GM12878 (cell line): ENCODE measurements around the gene KCNK4. TPM values are rescaled to one million over a fixed set of nuclear protein-coding genes. Genes with fewer than 3 reads are reported as not detected.

Experiments used
- ATAC-seq: fragments of 200-7000 bp; cut with Tn5 transposase; 3 replicates; pipeline ENCODE4 v1.9.1; 2020; ENCODE audit warnings: mild to moderate bottlenecking, moderate library complexity
- BruUV-seq: library from RNA; stranded (reverse); fragments of 400-500 nt; replicated peaks from 2 replicates; lab custom pipeline; 2021; lab: Mats Ljungman, UMichigan
- CTCF ChIA-PET: fragments of 300-600 bp; sonication (Branson Sonifier 250); formaldehyde crosslinking; extraction: SDS; loops from one replicate; lab custom pipeline; 2021; ENCODE audit warnings: inconsistent platforms; lab: Yijun Ruan, JAX
- POLR2A ChIA-PET: fragments of 350-600 bp; formaldehyde crosslinking; extraction: SDS; loops from one replicate; lab custom pipeline; 2021; ENCODE audit warnings: inconsistent platforms; lab: Charles Lee
- RAD21 ChIA-PET: fragments of 300-600 bp; sonication (Branson Sonifier 250); formaldehyde crosslinking; loops from one replicate; lab custom pipeline; 2023; ENCODE audit warnings: antibody characterized with exemption; ENCODE audit not compliant: unreplicated experiment; lab: Charles Lee
- SMC1A ChIA-PET: fragments of 300-600 bp; sonication (Branson Sonifier 250); formaldehyde crosslinking; loops from one replicate; lab custom pipeline; 2023; ENCODE audit not compliant: unreplicated experiment, uncharacterized antibody; lab: Charles Lee
- DNase-seq: peaks from one replicate; pipeline ENCODE4 v3.0.0-alpha.2; 2011; ENCODE audit warnings: low read depth, low spot score
- FAIRE-seq: peaks from 3 replicates; lab custom pipeline; 2011; peaks lifted over from hg19 to GRCh38; lab: Jason Lieb, UNC
- H2AFZ ChIP-seq: 2 replicates; pipeline ENCODE4 v1.6.0; 2011; ENCODE audit warnings: low read depth, low read length, control low read depth; ENCODE audit not compliant: control insufficient read depth
- H3K27ac ChIP-seq: 2 replicates; pipeline ENCODE4 v1.5.1; 2011; ENCODE audit warnings: control low read depth; ENCODE audit not compliant: control insufficient read depth, insufficient read depth
- H3K27me3 ChIP-seq, 2 experiments: replicated peaks in 1 of 2; 2 replicates each; pipeline versions ENCODE4 v1.6.0 to v1.6.1; 2011; ENCODE audit warnings: low read length in 1 of 2; ENCODE audit not compliant: control insufficient read depth in 2 of 2, insufficient read depth in 2 of 2
- H3K36me3 ChIP-seq, 2 experiments: 2 replicates each; pipeline ENCODE4 v1.5.1; 2011; ENCODE audit warnings: low read length in 1 of 2; ENCODE audit not compliant: control insufficient read depth in 2 of 2, insufficient read depth in 2 of 2
- H3K4me1 ChIP-seq: 2 replicates; pipeline ENCODE4 v1.6.1; 2011; ENCODE audit warnings: mild to moderate bottlenecking, low read length, moderate library complexity, mixed read lengths; ENCODE audit not compliant: control insufficient read depth, insufficient read depth
- H3K4me2 ChIP-seq: 2 replicates; pipeline ENCODE4 v1.6.0; 2011; ENCODE audit warnings: control low read depth; ENCODE audit not compliant: control insufficient read depth, insufficient read depth
- H3K4me3 ChIP-seq: fragments of 200-600 bp; sonication (generic); 2 replicates; pipeline ENCODE4 v1.5.1; 2016
- H3K79me2 ChIP-seq: 2 replicates; pipeline ENCODE4 v1.6.0; 2011; ENCODE audit warnings: low read length; ENCODE audit not compliant: control insufficient read depth, insufficient read depth
- H3K9ac ChIP-seq: 2 replicates; pipeline ENCODE4 v1.8.0; 2011; ENCODE audit warnings: low read length, control low read depth, mixed read lengths; ENCODE audit not compliant: control insufficient read depth, insufficient read depth
- H3K9me3 ChIP-seq: replicated peaks from 3 replicates; pipeline ENCODE4 v1.5.1; 2011; ENCODE audit warnings: mild to moderate bottlenecking, low read length; ENCODE audit not compliant: control insufficient read depth, insufficient read depth
- H4K20me1 ChIP-seq: 2 replicates; pipeline ENCODE4 v1.6.0; 2011; ENCODE audit not compliant: control insufficient read depth, insufficient read depth
- BCLAF1 ChIP-seq: fragments of 450-650 bp; IDR thresholded peaks from 2 replicates; pipeline ENCODE4 v1.6.1; 2017; ENCODE audit warnings: antibody characterized with exemption, mild to moderate bottlenecking, moderate library complexity
- E4F1 ChIP-seq: fragments of 450-650 bp; IDR thresholded peaks from 2 replicates; pipeline ENCODE4 v1.6.1; 2018; ENCODE audit warnings: borderline replicate concordance, mild to moderate bottlenecking; ENCODE audit not compliant: partially characterized antibody
- NBN ChIP-seq: fragments of 450-650 bp; IDR thresholded peaks from 2 replicates; pipeline ENCODE4 v1.6.1; 2016
- NR2C1 ChIP-seq: fragments of 450-650 bp; IDR thresholded peaks from 2 replicates; pipeline ENCODE4 v1.6.1; 2017; ENCODE audit warnings: antibody characterized with exemption, mild to moderate bottlenecking, moderate library complexity
- SIN3A ChIP-seq: IDR thresholded peaks from 2 replicates; pipeline ENCODE4 v1.6.1; 2012; ENCODE audit warnings: low read depth, low read length, improper control_type of control experiment
- TCF3 ChIP-seq: IDR thresholded peaks from 2 replicates; pipeline ENCODE4 v1.6.1; 2012; ENCODE audit warnings: low read depth, mild to moderate bottlenecking, low read length, borderline replicate concordance; ENCODE audit not compliant: insufficient read depth
- WGBS: methylation state at CpG from one replicate; pipeline ENCODE4 v1.1.6; 2016; ENCODE audit warnings: low lambda C conversion rate; ENCODE audit not compliant: insufficient replicate concordance, insufficient coverage; ENCODE audit errors: missing lambda C conversion rate; 5-methylcytosine and 5-hydroxymethylcytosine counted together
- in situ Hi-C: fragments of 300-500 bp; cut with MboI; formaldehyde crosslinking; loops from 9 replicates; pipeline ENCODE4 v1.14.3; 2018; ENCODE audit warnings: mixed read lengths
- intact Hi-C: fragments of 100-400 bp; cut with micrococcal nuclease; formaldehyde crosslinking; loops from one replicate; pipeline ENCODE4 v1.14.2; 2022; ENCODE audit not compliant: unreplicated experiment
- polyA plus RNA-seq, 11 experiments: library from polyadenylated mRNA; depleted of rRNA in 4 of 11; unstranded in 6 of 11; stranded (reverse) in 5 of 11; fragments of >200 nt; fragmentation: Nextera tagmentation in 4 of 11; fragmentation: Illumina TruSeq in 1 of 11; extraction: Ambion mirVana in 4 of 11; extraction: Trizol in 1 of 11; gene quantifications; 1 replicate in 1 of 11; 2 replicates in 10 of 11; pipeline versions ENCODE4 v1.2.1 to v1.2.3, GENCODE V29; 2011 to 2016; ENCODE audit warnings: inconsistent platforms in 2 of 11, missing spikeins in 2 of 11, low read depth in 1 of 11
- total RNA-seq, 4 experiments: library from RNA; depleted of rRNA in 3 of 4; stranded (reverse); fragments of >200 nt in 3 of 4; fragmentation: Illumina TruSeq in 1 of 4; extraction: Trizol in 1 of 4; gene quantifications; 2 replicates each; pipeline versions ENCODE4 v1.2.1 to v1.2.3, GENCODE V29; 2013 to 2021
- TF ChIP-seq, protein P1 (sequence below): fragments of 450-650 bp; IDR thresholded peaks from 2 replicates; pipeline ENCODE4 v1.6.1; 2014; ENCODE audit warnings: mild to moderate bottlenecking
- TF ChIP-seq, protein P2 (sequence below): IDR thresholded peaks from 2 replicates; pipeline ENCODE4 v1.6.1; 2011; ENCODE audit warnings: low read depth, low read length, improper control_type of control experiment, borderline replicate concordance

Gene KCNK4
- total and polyA plus RNA-seq, 10 of the 15 experiments (the other 5 are each of a cell fraction or from before 2014, with no cell fraction given): 0.04 TPM; not detected in 9

GRCh38 chr11:64283092-64283491 is 8.0 kb upstream of the KCNK4 start (continued):
- TF ChIP-seq E4F1 (no peak), BCLAF1 (no peak)

DNA sequence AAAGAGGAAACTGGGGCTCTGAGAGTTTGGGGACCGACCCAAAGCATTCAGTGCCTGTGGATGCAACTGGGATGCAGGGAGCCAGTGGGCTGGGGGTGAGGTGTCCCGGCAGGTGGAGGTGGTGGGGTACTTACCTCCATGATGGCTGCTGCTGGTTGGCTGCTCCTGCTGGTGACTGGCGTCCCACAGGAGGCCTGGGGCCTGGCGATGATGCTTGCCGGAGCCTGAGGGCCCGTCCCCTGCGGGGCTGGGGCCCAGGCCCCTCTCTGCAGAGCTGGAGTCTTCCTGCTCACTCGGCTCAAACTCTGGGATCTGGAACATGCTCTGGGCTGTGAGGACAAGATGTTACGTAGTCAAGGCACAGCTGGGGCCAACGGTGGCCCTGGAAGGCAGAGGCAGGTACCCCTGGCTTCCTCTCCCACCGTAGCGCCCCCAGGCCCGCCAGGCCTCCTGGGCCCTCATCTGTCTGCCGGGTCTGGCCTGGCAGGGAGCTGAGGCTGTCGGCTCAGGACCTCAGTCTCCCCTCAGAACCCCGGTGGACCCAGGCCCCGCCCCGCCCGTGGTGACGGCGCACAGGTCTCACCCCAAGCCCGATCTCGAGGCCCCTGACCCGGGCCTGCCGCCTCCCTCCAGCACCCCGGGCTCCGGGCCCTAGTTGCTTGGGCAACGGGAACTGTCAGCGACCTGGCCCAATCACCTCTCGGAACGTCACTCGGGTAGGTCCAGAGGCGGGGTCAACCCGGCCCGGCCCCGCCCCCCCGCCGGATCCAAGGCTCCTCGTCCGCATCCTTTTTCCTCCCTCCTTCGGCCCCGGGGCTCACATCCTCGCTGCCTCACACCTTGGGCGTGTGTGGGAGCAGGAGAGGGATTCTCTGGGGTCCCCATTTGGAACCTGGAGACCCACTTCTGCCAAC is 6.8 kb upstream of the KCNK4 start, which contains the start of gene BAD:
BAD (minus strand) TSS at position 618 of the 914 bp plus-strand sequence; CDS start at position 321, 297 bp downstream.
- peaks cover 15% of the 10 kb centered on the region for H3K79me2 ChIP-seq
- 2% methylated on average over 37 of the region's 44 CpGs for WGBS
- in situ Hi-C loops (no loop called here), intact Hi-C loops (no loop called here)
- H3K9ac ChIP-seq: peak within 1 kb of the TSS; percentile 81
- DNase-seq (no peak), FAIRE-seq (peak; percentile 76), ATAC-seq (peak; percentile 94)
- H3K4me3 ChIP-seq: peak within 1 kb of the TSS; percentile 86
- peak within 1 kb of the TSS; percentile 93 for H3K4me2 ChIP-seq
- peaks cover 7% of the 10 kb centered on the region for H3K4me1 ChIP-seq
- peak within 1 kb of the TSS; percentile 96 for H2AFZ ChIP-seq
- POLR2A ChIA-PET: interaction anchor here (0.8 to 6.2 kb wide), 11 partner anchors 9 to 103 kb away, joined by 3 to 92 read pairs (median 8); partner anchors contain the start of genes ESRRA, FERMT3, FKBP2 and PRDX5
- RAD21 ChIA-PET: interaction anchor here (0.6 to 2.7 kb wide), 9 partner anchors 13 to 80 kb away, joined by 3 to 10 read pairs (median 6); partner anchors contain the start of genes FERMT3, NUDT22, PRDX5 and TRMT112
- no peaks in the 10 kb centered on the region for H4K20me1 ChIP-seq
- no peaks in the 10 kb centered on the region for H3K27me3 ChIP-seq
- H3K27ac ChIP-seq: peak within 1 kb of the TSS; percentile 91
- no peaks in the 10 kb centered on the region for H3K9me3 ChIP-seq
- TSS peak; percentile 83 for BruUV-seq
- CTCF ChIA-PET: interaction anchor here (0.6 to 5.5 kb wide), 11 partner anchors 14 to 80 kb away, joined by 3 to 46 read pairs (median 4); partner anchors contain the start of genes CATSPERZ, ESRRA, FERMT3 and PLCB3
- H3K36me3 ChIP-seq: peaks cover 0 to 2% of the 10 kb centered on the region in 2 experiments; a peak in 2 of 4 replicates
- SMC1A ChIA-PET: interaction anchor here (0.6 to 3.5 kb wide), 7 partner anchors 13 to 142 kb away, joined by 3 to 16 read pairs (median 5); partner anchors contain the start of genes CATSPERZ, FERMT3, PRDX5 and TRMT112
- TF ChIP-seq SIN3A: peak; percentile 60; the same call in 1 of the 2 replicates
- TF ChIP-seq, protein P1, sequence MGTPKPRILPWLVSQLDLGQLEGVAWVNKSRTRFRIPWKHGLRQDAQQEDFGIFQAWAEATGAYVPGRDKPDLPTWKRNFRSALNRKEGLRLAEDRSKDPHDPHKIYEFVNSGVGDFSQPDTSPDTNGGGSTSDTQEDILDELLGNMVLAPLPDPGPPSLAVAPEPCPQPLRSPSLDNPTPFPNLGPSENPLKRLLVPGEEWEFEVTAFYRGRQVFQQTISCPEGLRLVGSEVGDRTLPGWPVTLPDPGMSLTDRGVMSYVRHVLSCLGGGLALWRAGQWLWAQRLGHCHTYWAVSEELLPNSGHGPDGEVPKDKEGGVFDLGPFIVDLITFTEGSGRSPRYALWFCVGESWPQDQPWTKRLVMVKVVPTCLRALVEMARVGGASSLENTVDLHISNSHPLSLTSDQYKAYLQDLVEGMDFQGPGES: peak; percentile 59
- no peak for TF ChIP-seq E4F1
- TF ChIP-seq, protein P2, sequence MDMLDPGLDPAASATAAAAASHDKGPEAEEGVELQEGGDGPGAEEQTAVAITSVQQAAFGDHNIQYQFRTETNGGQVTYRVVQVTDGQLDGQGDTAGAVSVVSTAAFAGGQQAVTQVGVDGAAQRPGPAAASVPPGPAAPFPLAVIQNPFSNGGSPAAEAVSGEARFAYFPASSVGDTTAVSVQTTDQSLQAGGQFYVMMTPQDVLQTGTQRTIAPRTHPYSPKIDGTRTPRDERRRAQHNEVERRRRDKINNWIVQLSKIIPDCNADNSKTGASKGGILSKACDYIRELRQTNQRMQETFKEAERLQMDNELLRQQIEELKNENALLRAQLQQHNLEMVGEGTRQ: no peak
- peak; percentile 64; the same call in 1 of the 2 replicates for TF ChIP-seq NBN
- TF ChIP-seq NR2C1: peak; percentile 52
- no peak for TF ChIP-seq TCF3
